Neural progenitor cell (in vitro differentiated cells): ENCODE measurements around the gene CHTF18. TPM values are rescaled to one million over a fixed set of nuclear protein-coding genes. Genes with fewer than 3 reads are reported as not detected.

Experiments used
- DNase-seq: peaks from one replicate; pipeline ENCODE4 v3.0.0-alpha.2; 2016; ENCODE audit warnings: low spot score
- H2AFZ ChIP-seq: fragments of 200-600 bp; sonication (generic); replicated peaks from 2 replicates; pipeline ENCODE4 v1.6.1; 2016; ENCODE audit warnings: antibody characterized with exemption
- H3F3A ChIP-seq: fragments of 200-600 bp; sonication (generic); 2 replicates; pipeline ENCODE4 v1.6.1; 2016; ENCODE audit warnings: antibody characterized with exemption, low read depth
- H3K27ac ChIP-seq: fragments of 200-600 bp; sonication (generic); 2 replicates; pipeline ENCODE4 v1.5.1; 2016; ENCODE audit warnings: mild to moderate bottlenecking
- H3K27me3 ChIP-seq: fragments of 200-600 bp; sonication (generic); 2 replicates; pipeline ENCODE4 v1.6.1; 2016; ENCODE audit warnings: mild to moderate bottlenecking, moderate library complexity
- H3K36me3 ChIP-seq: fragments of 200-600 bp; sonication (generic); 2 replicates; pipeline ENCODE4 v1.5.1; 2016
- H3K4me1 ChIP-seq: fragments of 200-600 bp; sonication (generic); 2 replicates; pipeline ENCODE4 v1.6.1; 2016; ENCODE audit warnings: mixed run types
- H3K4me2 ChIP-seq: fragments of 200-600 bp; sonication (generic); 2 replicates; pipeline ENCODE4 v1.6.1; 2016
- H3K4me3 ChIP-seq: fragments of 200-600 bp; sonication (generic); 2 replicates; pipeline ENCODE4 v1.5.1; 2016
- H3K79me2 ChIP-seq: fragments of 200-600 bp; sonication (generic); 2 replicates; pipeline ENCODE4 v1.6.1; 2016; ENCODE audit warnings: low read depth
- H3K9ac ChIP-seq: fragments of 200-600 bp; sonication (generic); 2 replicates; pipeline ENCODE4 v1.6.1; 2016
- H3K9me3 ChIP-seq: fragments of 200-600 bp; sonication (generic); 2 replicates; pipeline ENCODE4 v1.5.1; 2016; ENCODE audit warnings: low read depth
- H4K20me1 ChIP-seq: fragments of 200-600 bp; sonication (generic); 2 replicates; pipeline ENCODE4 v1.6.1; 2016; ENCODE audit warnings: low read depth
- H3K27ac Mint-ChIP-seq: 3 replicates; pipeline ENCODE4 v1.8.0; 2021; ENCODE audit warnings: mixed read lengths
- H3K27me3 Mint-ChIP-seq: 2 replicates; pipeline ENCODE4 v1.8.0; 2022; ENCODE audit warnings: low read depth, mild to moderate bottlenecking, inconsistent platforms, moderate library complexity, mixed read lengths; ENCODE audit not compliant: insufficient read depth
- H3K36me3 Mint-ChIP-seq: 3 replicates; pipeline ENCODE4 v1.8.0; 2021; ENCODE audit warnings: mixed read lengths
- H3K4me1 Mint-ChIP-seq: 3 replicates; pipeline ENCODE4 v1.8.0; 2021; ENCODE audit warnings: mixed read lengths
- H3K4me3 Mint-ChIP-seq: 3 replicates; pipeline ENCODE4 v1.8.0; 2021; ENCODE audit warnings: mild to moderate bottlenecking, moderate library complexity, mixed read lengths
- H3K9me3 Mint-ChIP-seq: 3 replicates; pipeline ENCODE4 v1.8.0; 2020; ENCODE audit warnings: mixed read lengths
- CTCF ChIP-seq: fragments of 200-600 bp; sonication (generic); IDR thresholded peaks from 2 replicates; pipeline ENCODE4 v1.5.1; 2017; ENCODE audit warnings: antibody characterized with exemption, mild to moderate bottlenecking
- EZH2 ChIP-seq: fragments of 200-600 bp; sonication (generic); IDR thresholded peaks from 2 replicates; pipeline ENCODE4 v1.6.1; 2017; ENCODE audit warnings: antibody characterized with exemption, mild to moderate bottlenecking, moderate library complexity
- EZH2phosphoT487 ChIP-seq: fragments of 200-600 bp; sonication (generic); IDR thresholded peaks from 2 replicates; pipeline ENCODE4 v1.6.1; 2017; ENCODE audit warnings: antibody characterized with exemption
- total RNA-seq: library from RNA; depleted of rRNA; stranded (reverse); fragments of >200 nt; gene quantifications from 2 replicates; pipeline ENCODE4 v1.2.3, GENCODE V29; 2015; ENCODE audit warnings: low replicate concordance

The CHTF18 gene
- total RNA-seq, 1 donor from 2014 or later, result 35.6 TPM

- no peaks in the 10 kb centered on the region for H3K36me3 ChIP-seq
- Mint-ChIP-seq H3K9me3 (peaks cover 3% of the 10 kb centered on the region), H3K4me1 (peaks cover 13% of the 10 kb centered on the region), H3K27ac (no peak overlapping the region), H3K36me3 (no peaks in the 10 kb centered on the region), H3K27me3 (peaks cover 13% of the 10 kb centered on the region), H3K4me3 (no peak overlapping the region)
- no peak overlapping the region for H3K4me3 ChIP-seq
- H3K9ac ChIP-seq, result no peak overlapping the region
- peaks cover 10% of the 10 kb centered on the region for H3K4me1 ChIP-seq
- no peaks in the 10 kb centered on the region for H3K9me3 ChIP-seq
- H3K79me2 ChIP-seq, result no peaks in the 10 kb centered on the region
- no peak for DNase-seq
- H2AFZ ChIP-seq, result no peak overlapping the region
- TF ChIP-seq EZH2phosphoT487 (no peak), CTCF (no peak), EZH2 (no peak)
- no peaks in the 10 kb centered on the region for H4K20me1 ChIP-seq
- peaks cover 37% of the 10 kb centered on the region for H3K27me3 ChIP-seq
- no peak overlapping the region for H3K27ac ChIP-seq
- peaks cover 21% of the 10 kb centered on the region for H3F3A ChIP-seq
- no peak overlapping the region for H3K4me2 ChIP-seq
Measured at GRCh38 chr16:817001-817906, 28.8 kb downstream of the CHTF18 start.

GRCh38 chr16:818132-818531 is 29.7 kb downstream of the CHTF18 start:
- peaks cover 3% of the 10 kb centered on the region for H3K9me3 Mint-ChIP-seq
- TF ChIP-seq CTCF (no peak), EZH2 (no peak), EZH2phosphoT487 (no peak)
- Histone ChIP-seq H3K4me3 (no peak overlapping the region), H3K4me1 (peaks cover 10% of the 10 kb centered on the region), H3K27me3 (peaks cover 28% of the 10 kb centered on the region), H3K4me2 (no peak overlapping the region), H3F3A (peaks cover 15% of the 10 kb centered on the region), H2AFZ (no peak overlapping the region), H3K79me2 (no peaks in the 10 kb centered on the region), H3K27ac (no peak overlapping the region), H4K20me1 (no peaks in the 10 kb centered on the region), H3K9me3 (no peaks in the 10 kb centered on the region), H3K36me3 (no peaks in the 10 kb centered on the region), H3K9ac (no peak overlapping the region)
- no peak for DNase-seq
- no peak overlapping the region for H3K27ac Mint-ChIP-seq
- peaks cover 13% of the 10 kb centered on the region for H3K4me1 Mint-ChIP-seq
- no peak overlapping the region for H3K4me3 Mint-ChIP-seq
- no peaks in the 10 kb centered on the region for H3K36me3 Mint-ChIP-seq
- H3K27me3 Mint-ChIP-seq, result peaks cover 10% of the 10 kb centered on the region

- no peaks in the 10 kb centered on the region for H4K20me1 ChIP-seq
- H2AFZ ChIP-seq, result no peak overlapping the region
- H3K9ac ChIP-seq, result no peak overlapping the region
- H3K27ac ChIP-seq, result no peak overlapping the region
- DNase-seq, result no peak
- peaks cover 24% of the 10 kb centered on the region for H3K27me3 ChIP-seq
- Mint-ChIP-seq H3K27me3 (peaks cover 10% of the 10 kb centered on the region), H3K36me3 (no peaks in the 10 kb centered on the region), H3K4me1 (peaks cover 13% of the 10 kb centered on the region), H3K27ac (no peak overlapping the region), H3K4me3 (no peak overlapping the region), H3K9me3 (peaks cover 8% of the 10 kb centered on the region)
- H3K9me3 ChIP-seq, result no peaks in the 10 kb centered on the region
- no peak for TF ChIP-seq EZH2
- TF ChIP-seq EZH2phosphoT487, result no peak
- peaks cover 10% of the 10 kb centered on the region for H3K4me1 ChIP-seq
- no peaks in the 10 kb centered on the region for H3K36me3 ChIP-seq
- H3K4me2 ChIP-seq, result no peak overlapping the region
- H3F3A ChIP-seq, result peaks cover 13% of the 10 kb centered on the region
- no peaks in the 10 kb centered on the region for H3K79me2 ChIP-seq
- H3K4me3 ChIP-seq, result no peak overlapping the region
Measured at GRCh38 chr16:818592-818991, 30.2 kb downstream of the CHTF18 start.
